Measurements from ENCODE around the gene RNASE11. TPM values are rescaled to one million over a fixed set of nuclear protein-coding genes. Genes with fewer than 3 reads are reported as not detected.
A peak's percentile ranks its signal among the peaks of the same experiment; 100 is the strongest.

Gene RNASE11
- total RNA-seq, 1 donor from 2014 or later = not detected

DNA sequence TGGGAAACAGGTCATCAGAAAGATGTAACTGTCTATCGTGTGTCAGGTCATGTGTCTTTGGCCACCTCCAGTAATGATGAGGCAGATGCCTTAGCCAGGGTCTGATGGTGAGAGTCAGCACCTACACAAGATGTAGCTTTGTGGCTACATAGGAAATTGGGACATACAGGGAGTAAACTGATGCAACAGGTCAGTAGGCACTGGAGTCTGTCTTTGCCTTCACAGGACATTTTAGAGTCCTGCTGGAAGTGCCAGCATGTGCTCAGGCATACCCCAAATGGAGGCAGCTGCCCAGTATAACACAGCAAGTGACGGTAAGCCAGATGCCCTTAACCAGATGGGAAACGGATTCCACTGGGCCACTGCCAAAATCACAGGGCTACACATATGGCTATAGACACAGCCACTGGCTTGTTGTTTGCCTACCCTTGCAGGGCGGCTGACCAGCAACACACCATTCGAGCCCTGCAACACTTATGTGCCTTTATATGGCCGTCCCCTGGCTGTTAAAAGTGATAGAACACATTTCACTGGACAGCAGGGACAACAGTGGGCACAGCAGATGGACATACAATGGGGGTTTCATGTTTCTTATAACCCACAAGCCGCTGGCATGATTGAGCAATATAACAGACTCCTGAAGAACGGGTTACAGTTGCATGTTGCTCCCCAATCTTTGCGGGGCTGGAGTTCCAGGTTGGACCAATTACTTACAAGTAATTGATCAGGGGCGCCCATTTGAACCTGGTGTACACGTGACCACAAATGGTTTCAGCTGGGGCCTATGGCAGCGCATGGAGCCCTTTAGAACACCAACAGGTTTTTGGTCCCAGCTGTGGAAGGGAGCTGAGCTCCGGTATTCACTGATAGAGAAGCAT lies 16.3 kb upstream of the RNASE11 start:
- no peak overlapping the region for H3K4me2 ChIP-seq
- H3F3A ChIP-seq (ENCODE audit: low read depth) = no peaks in the 10 kb centered on the region
- no peak for TF ChIP-seq EZH2phosphoT487 (IDR thresholded peaks at IDR 0.05)
- TF ChIP-seq, protein P1, sequence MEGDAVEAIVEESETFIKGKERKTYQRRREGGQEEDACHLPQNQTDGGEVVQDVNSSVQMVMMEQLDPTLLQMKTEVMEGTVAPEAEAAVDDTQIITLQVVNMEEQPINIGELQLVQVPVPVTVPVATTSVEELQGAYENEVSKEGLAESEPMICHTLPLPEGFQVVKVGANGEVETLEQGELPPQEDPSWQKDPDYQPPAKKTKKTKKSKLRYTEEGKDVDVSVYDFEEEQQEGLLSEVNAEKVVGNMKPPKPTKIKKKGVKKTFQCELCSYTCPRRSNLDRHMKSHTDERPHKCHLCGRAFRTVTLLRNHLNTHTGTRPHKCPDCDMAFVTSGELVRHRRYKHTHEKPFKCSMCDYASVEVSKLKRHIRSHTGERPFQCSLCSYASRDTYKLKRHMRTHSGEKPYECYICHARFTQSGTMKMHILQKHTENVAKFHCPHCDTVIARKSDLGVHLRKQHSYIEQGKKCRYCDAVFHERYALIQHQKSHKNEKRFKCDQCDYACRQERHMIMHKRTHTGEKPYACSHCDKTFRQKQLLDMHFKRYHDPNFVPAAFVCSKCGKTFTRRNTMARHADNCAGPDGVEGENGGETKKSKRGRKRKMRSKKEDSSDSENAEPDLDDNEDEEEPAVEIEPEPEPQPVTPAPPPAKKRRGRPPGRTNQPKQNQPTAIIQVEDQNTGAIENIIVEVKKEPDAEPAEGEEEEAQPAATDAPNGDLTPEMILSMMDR (IDR thresholded peaks at IDR 0.05) = no peak
- no peak for TF ChIP-seq EZH2 (IDR thresholded peaks at IDR 0.05)
- H3K4me3 ChIP-seq = no peak overlapping the region
- no peaks in the 10 kb centered on the region for H3K9me3 ChIP-seq (ENCODE audit: low read depth)
- H3K79me2 ChIP-seq (ENCODE audit: low read depth) = no peaks in the 10 kb centered on the region
- no peak overlapping the region for H2AFZ ChIP-seq (replicated peaks)
- H3K4me1 Mint-ChIP-seq = no peaks in the 10 kb centered on the region
- no peak overlapping the region for H3K9ac ChIP-seq
- H3K36me3 Mint-ChIP-seq = no peaks in the 10 kb centered on the region
- peaks cover 8% of the 10 kb centered on the region for H3K27me3 Mint-ChIP-seq (ENCODE audit: insufficient read depth, low read depth)
- no peak overlapping the region for H3K27ac ChIP-seq
- no peaks in the 10 kb centered on the region for H3K27me3 ChIP-seq
- H3K9me3 Mint-ChIP-seq = no peaks in the 10 kb centered on the region
- no peak for DNase-seq (ENCODE audit: low spot score)
- H3K27ac Mint-ChIP-seq = no peak overlapping the region
- H3K4me1 ChIP-seq = no peaks in the 10 kb centered on the region
- H3K4me3 Mint-ChIP-seq = peak overlapping the region; percentile 10
- H3K36me3 ChIP-seq = no peaks in the 10 kb centered on the region
- no peaks in the 10 kb centered on the region for H4K20me1 ChIP-seq (ENCODE audit: low read depth)

DNA sequence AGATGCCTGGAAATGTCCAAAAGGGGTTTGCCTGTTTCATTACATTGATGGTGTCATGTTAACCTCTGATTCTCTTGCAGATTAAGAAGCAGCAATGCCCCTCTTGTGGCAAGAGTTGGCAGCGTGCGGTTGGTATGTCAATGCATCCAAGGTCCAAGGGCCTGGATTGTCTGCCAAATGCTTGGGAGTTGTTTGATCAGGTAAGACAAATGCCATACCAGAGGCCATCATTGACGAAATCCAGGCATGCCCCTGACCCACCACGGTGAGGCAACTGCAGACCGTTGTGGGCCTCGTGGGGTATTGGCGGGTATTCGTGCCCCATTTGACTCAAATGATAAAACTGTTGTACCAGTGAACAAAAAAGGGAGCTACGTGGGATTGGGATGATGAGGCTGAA lies 14.8 kb upstream of the RNASE11 start:
- TF ChIP-seq EZH2phosphoT487 (IDR thresholded peaks at IDR 0.05) (no peak), EZH2 (IDR thresholded peaks at IDR 0.05) (no peak)
- TF ChIP-seq, protein P1 (IDR thresholded peaks at IDR 0.05) = no peak
- no peaks in the 10 kb centered on the region for H3K9me3 Mint-ChIP-seq
- Histone ChIP-seq H3K27me3 (no peaks in the 10 kb centered on the region), H3F3A (ENCODE audit: low read depth) (no peaks in the 10 kb centered on the region), H4K20me1 (ENCODE audit: low read depth) (no peaks in the 10 kb centered on the region), H3K4me3 (no peak overlapping the region), H2AFZ (replicated peaks) (no peak overlapping the region), H3K4me2 (no peak overlapping the region), H3K27ac (no peak overlapping the region), H3K9me3 (ENCODE audit: low read depth) (no peaks in the 10 kb centered on the region), H3K9ac (no peak overlapping the region), H3K79me2 (ENCODE audit: low read depth) (no peaks in the 10 kb centered on the region), H3K36me3 (no peaks in the 10 kb centered on the region), H3K4me1 (no peaks in the 10 kb centered on the region)
- DNase-seq (ENCODE audit: low spot score) = no peak
- H3K27ac Mint-ChIP-seq = no peak overlapping the region
- H3K4me3 Mint-ChIP-seq = no peak overlapping the region
- H3K27me3 Mint-ChIP-seq (ENCODE audit: insufficient read depth, low read depth) = peaks cover 15% of the 10 kb centered on the region
- H3K36me3 Mint-ChIP-seq = no peaks in the 10 kb centered on the region
- no peaks in the 10 kb centered on the region for H3K4me1 Mint-ChIP-seq

DNA sequence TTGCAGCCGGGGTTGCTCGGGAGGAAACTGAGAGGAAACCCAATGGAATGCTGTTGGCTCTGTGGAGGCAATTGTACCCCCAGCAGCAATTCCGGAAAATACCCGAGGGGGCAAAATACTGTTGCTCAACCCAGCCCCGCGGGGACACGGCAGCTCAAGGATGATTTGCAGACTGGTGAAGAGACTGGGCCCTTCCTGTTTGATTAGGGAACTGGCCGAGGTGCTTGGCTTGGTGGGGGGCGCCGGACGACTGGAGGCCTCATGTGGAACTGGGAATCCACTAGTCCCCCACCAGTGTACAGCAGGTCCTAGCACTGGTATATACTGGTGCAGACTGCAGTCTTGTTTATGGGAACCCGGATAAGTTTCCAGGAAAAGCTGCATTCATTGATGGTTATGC lies 13.7 kb upstream of the RNASE11 start:
- DNase-seq (ENCODE audit: low spot score) = no peak
- Histone ChIP-seq H3K9me3 (ENCODE audit: low read depth) (no peaks in the 10 kb centered on the region), H3K36me3 (no peaks in the 10 kb centered on the region), H3K27me3 (no peaks in the 10 kb centered on the region), H3K4me3 (no peak overlapping the region), H3K9ac (no peak overlapping the region), H3K4me2 (no peak overlapping the region), H3F3A (ENCODE audit: low read depth) (no peaks in the 10 kb centered on the region), H2AFZ (replicated peaks) (no peak overlapping the region), H3K79me2 (ENCODE audit: low read depth) (no peaks in the 10 kb centered on the region), H3K4me1 (no peaks in the 10 kb centered on the region), H4K20me1 (ENCODE audit: low read depth) (no peaks in the 10 kb centered on the region), H3K27ac (no peak overlapping the region)
- Mint-ChIP-seq H3K9me3 (no peaks in the 10 kb centered on the region), H3K36me3 (no peaks in the 10 kb centered on the region), H3K27ac (no peak overlapping the region), H3K27me3 (ENCODE audit: insufficient read depth, low read depth) (peaks cover 16% of the 10 kb centered on the region), H3K4me3 (no peak overlapping the region), H3K4me1 (no peaks in the 10 kb centered on the region)
- TF ChIP-seq EZH2phosphoT487 (IDR thresholded peaks at IDR 0.05) (no peak), EZH2 (IDR thresholded peaks at IDR 0.05) (no peak)
- TF ChIP-seq, protein P1 (IDR thresholded peaks at IDR 0.05) = no peak

Data from neural progenitor cell (in vitro differentiated cells).